ENCODE measurements around the gene TMEM170A.

TMEM170A gene

DNA sequence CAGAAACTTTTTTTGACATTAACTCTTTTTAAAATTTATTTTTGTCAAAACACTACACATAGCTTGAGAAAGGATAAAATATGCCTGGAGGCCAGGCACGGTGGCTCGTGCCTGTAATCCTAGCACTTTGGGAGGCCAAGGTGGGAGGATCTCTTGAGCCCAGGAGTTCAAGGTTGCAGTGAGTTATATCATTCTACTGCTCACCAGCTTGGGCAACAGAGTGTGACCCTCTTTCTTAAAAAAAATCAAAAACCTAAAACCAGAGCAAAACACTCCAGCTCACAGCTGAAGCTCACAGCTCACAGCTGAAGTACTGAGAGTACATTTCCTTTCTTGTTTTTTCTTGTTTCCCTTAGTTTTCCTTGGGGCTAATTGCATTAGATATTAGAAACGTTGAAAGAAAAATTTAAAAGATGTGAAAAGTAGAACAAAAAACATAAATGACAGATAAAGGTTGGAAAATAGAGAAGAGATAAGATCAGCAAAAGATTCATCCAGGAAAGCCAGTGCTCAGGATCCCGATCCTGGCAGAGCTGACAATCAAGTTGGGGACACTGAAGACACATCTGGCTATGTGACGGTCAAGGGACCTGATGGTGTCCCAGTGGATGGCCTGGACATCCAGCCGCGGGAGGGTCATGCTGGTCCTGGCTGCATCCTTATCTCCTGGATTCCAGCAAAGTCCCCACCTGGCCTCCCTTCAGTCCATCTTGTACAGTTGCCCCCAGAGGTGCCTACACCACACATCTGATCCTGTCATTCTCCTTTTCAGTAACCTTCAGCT is 20.9 kb upstream of the TMEM170A start:
- Histone ChIP-seq H2BK12ac (ENCODE audit: low read length in 2 of 2) (no peak overlapping the region), H2AK5ac (ENCODE audit: low read length, severe bottlenecking) (no peak overlapping the region), H3K23ac (ENCODE audit: low read length in 2 of 2) (no peak overlapping the region), H3K79me1 (replicated peaks; ENCODE audit: low read length, poor library complexity, severe bottlenecking) (no peaks in the 10 kb centered on the region), H3K4me1 (ENCODE audit: control insufficient read depth, insufficient read depth, low read depth, low read length) (peaks cover 3% of the 10 kb centered on the region), H3K36me3 (ENCODE audit: control insufficient read depth in 1 of 2, insufficient read depth in 2 of 2, low read depth in 1 of 2, low read length in 2 of 2) (no peaks in the 10 kb centered on the region), H4K8ac (ENCODE audit: low read length) (no peak overlapping the region), H3K9ac (ENCODE audit: low read length) (no peak overlapping the region), H2BK5ac (ENCODE audit: low read depth, low read length, poor library complexity, severe bottlenecking) (no peak overlapping the region), H2BK120ac (ENCODE audit: low read depth, low read length) (no peak overlapping the region), H3K9me3 (ENCODE audit: control insufficient read depth, low read length) (no peaks in the 10 kb centered on the region), H4K91ac (ENCODE audit: low read length) (no peak overlapping the region), H3K27me3 (ENCODE audit: control insufficient read depth in 1 of 2, insufficient read depth in 1 of 2, low read length in 2 of 2) (peaks cover 9 to 24% of the 10 kb centered on the region in 2 experiments), H3K18ac (ENCODE audit: low read depth in 1 of 2, low read length in 2 of 2) (no peak overlapping the region), H3K27ac (ENCODE audit: low read length, poor library complexity, severe bottlenecking) (no peak overlapping the region), H2AFZ (ENCODE audit: low read depth, low read length) (no peak overlapping the region), H2BK15ac (ENCODE audit: low read depth, poor library complexity, severe bottlenecking) (no peak overlapping the region), H3K4ac (ENCODE audit: low read depth in 1 of 2, low read length in 2 of 2) (no peak overlapping the region), H3K4me3 (ENCODE audit: insufficient read depth in 1 of 2, low read depth in 1 of 2, low read length in 2 of 2) (no peak overlapping the region), H3K4me2 (ENCODE audit: low read length, poor library complexity, severe bottlenecking) (no peak overlapping the region), H3K14ac (ENCODE audit: low read length in 2 of 2) (no peak overlapping the region)
- WGBS: 91% methylated on average over 7 of the region's 7 CpGs
- no peak for DNase-seq

DNA sequence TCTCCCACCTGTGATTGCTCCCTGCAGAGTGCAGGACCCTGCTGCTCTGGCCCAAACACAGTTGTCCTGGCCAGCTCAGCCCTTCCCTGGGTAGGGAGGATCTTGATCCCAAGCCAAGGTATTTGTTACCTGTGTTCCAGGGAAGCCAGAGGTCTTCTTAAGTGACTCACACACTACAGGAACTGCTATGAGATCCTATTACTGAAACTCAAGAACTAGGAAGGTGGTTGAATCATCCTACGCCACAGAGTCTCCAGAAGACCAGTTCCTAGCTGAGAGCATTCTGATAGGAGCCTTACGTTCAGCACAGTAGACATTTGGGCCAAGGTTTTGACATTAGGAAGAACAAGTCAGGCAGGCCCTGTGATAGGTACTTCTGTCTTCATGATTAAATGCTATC is 18.7 kb upstream of the TMEM170A start:
- Histone ChIP-seq H3K4me1 (ENCODE audit: control insufficient read depth, insufficient read depth, low read depth, low read length) (peaks cover 5% of the 10 kb centered on the region), H3K4me3 (ENCODE audit: insufficient read depth in 1 of 2, low read depth in 1 of 2, low read length in 2 of 2) (no peak overlapping the region), H2AK5ac (ENCODE audit: low read length, severe bottlenecking) (no peak overlapping the region), H2BK15ac (ENCODE audit: low read depth, poor library complexity, severe bottlenecking) (no peak overlapping the region), H2BK5ac (ENCODE audit: low read depth, low read length, poor library complexity, severe bottlenecking) (no peak overlapping the region), H3K4ac (ENCODE audit: low read depth in 1 of 2, low read length in 2 of 2) (no peak overlapping the region), H3K18ac (ENCODE audit: low read depth in 1 of 2, low read length in 2 of 2) (no peak overlapping the region), H4K8ac (ENCODE audit: low read length) (no peak overlapping the region), H2BK12ac (ENCODE audit: low read length in 2 of 2) (no peak overlapping the region), H3K27ac (ENCODE audit: low read length, poor library complexity, severe bottlenecking) (no peak overlapping the region), H3K4me2 (ENCODE audit: low read length, poor library complexity, severe bottlenecking) (no peak overlapping the region), H3K14ac (ENCODE audit: low read length in 2 of 2) (no peak overlapping the region), H2AFZ (ENCODE audit: low read depth, low read length) (no peak overlapping the region), H3K9me3 (ENCODE audit: control insufficient read depth, low read length) (no peaks in the 10 kb centered on the region), H3K9ac (ENCODE audit: low read length) (no peak overlapping the region), H3K23ac (ENCODE audit: low read length in 2 of 2) (no peak overlapping the region), H4K91ac (ENCODE audit: low read length) (no peak overlapping the region), H2BK120ac (ENCODE audit: low read depth, low read length) (no peak overlapping the region), H3K27me3 (ENCODE audit: control insufficient read depth in 1 of 2, insufficient read depth in 1 of 2, low read length in 2 of 2) (peaks cover 9 to 24% of the 10 kb centered on the region in 2 experiments), H3K36me3 (ENCODE audit: control insufficient read depth in 1 of 2, insufficient read depth in 2 of 2, low read depth in 1 of 2, low read length in 2 of 2) (no peaks in the 10 kb centered on the region), H3K79me1 (replicated peaks; ENCODE audit: low read length, poor library complexity, severe bottlenecking) (no peaks in the 10 kb centered on the region)
- DNase-seq: no peak
- WGBS: 85% methylated on average over 2 of the region's 2 CpGs

DNA sequence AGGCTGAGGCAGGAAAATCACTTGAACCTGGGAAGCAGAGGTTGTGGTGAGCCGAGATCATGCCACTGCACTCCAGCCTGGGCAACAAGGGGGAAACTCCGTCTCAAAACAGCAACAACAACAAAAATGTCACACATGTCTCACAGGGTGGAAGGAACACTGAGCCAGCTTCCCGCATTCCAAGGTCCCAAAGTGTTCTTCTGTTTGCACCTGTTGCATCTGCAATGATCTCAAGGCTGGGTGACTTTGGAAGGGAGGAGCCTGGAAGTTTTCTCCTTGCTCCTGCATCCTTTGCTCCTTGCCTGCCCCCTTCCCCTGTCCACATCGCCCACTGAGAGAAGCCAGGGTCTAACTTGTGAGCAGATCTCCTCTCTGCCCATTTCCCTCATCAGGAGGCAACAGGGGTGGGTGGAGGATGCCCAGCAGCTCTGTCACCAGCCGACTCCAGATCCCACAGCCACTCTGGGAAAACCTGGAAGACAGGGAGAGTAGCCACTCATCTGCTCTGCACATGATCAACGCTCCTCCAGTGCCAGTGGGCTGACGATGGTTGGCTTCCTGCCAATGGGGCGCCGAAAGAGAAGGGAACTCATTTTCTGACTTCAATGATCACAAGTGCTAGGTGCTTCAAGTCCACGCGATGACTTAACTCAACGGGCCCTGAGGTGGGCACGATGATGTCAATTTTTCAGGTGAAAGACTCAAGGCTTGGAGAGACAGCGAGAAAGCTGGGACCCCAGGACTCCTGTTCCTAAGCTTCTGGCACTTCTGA is 18.1 kb upstream of the TMEM170A start:
- no peaks in the 10 kb centered on the region for H3K79me1 ChIP-seq (replicated peaks; ENCODE audit: low read length, poor library complexity, severe bottlenecking)
- peaks cover 9 to 24% of the 10 kb centered on the region in 2 experiments for H3K27me3 ChIP-seq (ENCODE audit: control insufficient read depth in 1 of 2, insufficient read depth in 1 of 2, low read length in 2 of 2)
- no peak overlapping the region for H3K4me2 ChIP-seq (ENCODE audit: low read length, poor library complexity, severe bottlenecking)
- H3K4me1 ChIP-seq (ENCODE audit: control insufficient read depth, insufficient read depth, low read depth, low read length): peaks cover 5% of the 10 kb centered on the region
- no peak overlapping the region for H2BK5ac ChIP-seq (ENCODE audit: low read depth, low read length, poor library complexity, severe bottlenecking)
- H3K9me3 ChIP-seq (ENCODE audit: control insufficient read depth, low read length): no peaks in the 10 kb centered on the region
- no peak overlapping the region for H3K27ac ChIP-seq (ENCODE audit: low read length, poor library complexity, severe bottlenecking)
- H3K9ac ChIP-seq (ENCODE audit: low read length): no peak overlapping the region
- no peak overlapping the region for H2AK5ac ChIP-seq (ENCODE audit: low read length, severe bottlenecking)
- H3K18ac ChIP-seq (ENCODE audit: low read depth in 1 of 2, low read length in 2 of 2): no peak overlapping the region
- H3K36me3 ChIP-seq (ENCODE audit: control insufficient read depth in 1 of 2, insufficient read depth in 2 of 2, low read depth in 1 of 2, low read length in 2 of 2): no peaks in the 10 kb centered on the region
- H2BK120ac ChIP-seq (ENCODE audit: low read depth, low read length): no peak overlapping the region
- WGBS: 90% methylated on average over 14 of the region's 14 CpGs
- DNase-seq: no peak
- no peak overlapping the region for H3K4me3 ChIP-seq (ENCODE audit: insufficient read depth in 1 of 2, low read depth in 1 of 2, low read length in 2 of 2)
- H3K4ac ChIP-seq (ENCODE audit: low read depth in 1 of 2, low read length in 2 of 2): no peak overlapping the region
- H2BK12ac ChIP-seq (ENCODE audit: low read length in 2 of 2): no peak overlapping the region
- no peak overlapping the region for H3K14ac ChIP-seq (ENCODE audit: low read length in 2 of 2)
- H4K91ac ChIP-seq (ENCODE audit: low read length): no peak overlapping the region
- no peak overlapping the region for H2AFZ ChIP-seq (ENCODE audit: low read depth, low read length)
- no peak overlapping the region for H2BK15ac ChIP-seq (ENCODE audit: low read depth, poor library complexity, severe bottlenecking)
- no peak overlapping the region for H4K8ac ChIP-seq (ENCODE audit: low read length)
- H3K23ac ChIP-seq (ENCODE audit: low read length in 2 of 2): no peak overlapping the region

DNA sequence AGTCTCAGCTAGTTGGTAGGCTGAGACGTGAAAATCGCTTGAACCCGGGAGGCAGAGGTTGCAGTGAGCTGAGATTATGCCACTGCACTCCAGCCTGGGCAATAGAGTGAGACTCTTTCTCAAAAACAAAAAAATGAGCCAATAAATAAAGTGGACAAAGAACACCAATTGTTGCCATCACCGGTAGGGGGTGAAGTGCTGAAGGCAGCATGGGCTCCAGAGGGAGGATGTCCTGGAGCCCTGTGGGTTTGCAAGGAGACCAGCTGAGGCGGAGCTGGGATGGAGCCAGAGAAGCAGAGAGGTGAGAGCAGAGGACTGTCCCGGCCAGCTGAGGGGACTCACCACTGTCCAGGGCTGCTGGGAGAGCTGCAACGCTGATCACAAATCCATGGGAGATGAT is 17.0 kb upstream of the TMEM170A start:
- Histone ChIP-seq H2BK5ac (ENCODE audit: low read depth, low read length, poor library complexity, severe bottlenecking) (no peak overlapping the region), H2BK15ac (ENCODE audit: low read depth, poor library complexity, severe bottlenecking) (no peak overlapping the region), H4K8ac (ENCODE audit: low read length) (no peak overlapping the region), H3K4ac (ENCODE audit: low read depth in 1 of 2, low read length in 2 of 2) (no peak overlapping the region), H3K4me3 (ENCODE audit: insufficient read depth in 1 of 2, low read depth in 1 of 2, low read length in 2 of 2) (no peak overlapping the region), H3K14ac (ENCODE audit: low read length in 2 of 2) (no peak overlapping the region), H3K79me1 (replicated peaks; ENCODE audit: low read length, poor library complexity, severe bottlenecking) (no peaks in the 10 kb centered on the region), H2BK120ac (ENCODE audit: low read depth, low read length) (no peak overlapping the region), H3K9ac (ENCODE audit: low read length) (no peak overlapping the region), H2AK5ac (ENCODE audit: low read length, severe bottlenecking) (no peak overlapping the region), H3K23ac (ENCODE audit: low read length in 2 of 2) (no peak overlapping the region), H4K91ac (ENCODE audit: low read length) (no peak overlapping the region), H3K27ac (ENCODE audit: low read length, poor library complexity, severe bottlenecking) (no peak overlapping the region), H3K27me3 (ENCODE audit: control insufficient read depth in 1 of 2, insufficient read depth in 1 of 2, low read length in 2 of 2) (peaks cover 9 to 28% of the 10 kb centered on the region in 2 experiments), H2AFZ (ENCODE audit: low read depth, low read length) (no peak overlapping the region), H2BK12ac (ENCODE audit: low read length in 2 of 2) (no peak overlapping the region), H3K9me3 (ENCODE audit: control insufficient read depth, low read length) (no peaks in the 10 kb centered on the region), H3K18ac (ENCODE audit: low read depth in 1 of 2, low read length in 2 of 2) (no peak overlapping the region), H3K4me2 (ENCODE audit: low read length, poor library complexity, severe bottlenecking) (no peak overlapping the region), H3K36me3 (ENCODE audit: control insufficient read depth in 1 of 2, insufficient read depth in 2 of 2, low read depth in 1 of 2, low read length in 2 of 2) (no peaks in the 10 kb centered on the region), H3K4me1 (ENCODE audit: control insufficient read depth, insufficient read depth, low read depth, low read length) (peaks cover 5% of the 10 kb centered on the region)
- DNase-seq: no peak
- WGBS: 91% methylated on average over 7 of the region's 7 CpGs
